HFF-Myc (cell line): ENCODE data around the gene TSPAN14.
A peak's percentile ranks its signal among the peaks of the same experiment; 100 is the strongest.
"Not testable (repeated sequence)": the region's sequence is repeated elsewhere in the genome, so short reads cannot be mapped to it uniquely, and the experiment has no call there.

ENCODE experiments used
- DNase-seq: peaks from one replicate; pipeline ENCODE4 v3.0.0-alpha.2; 2011; ENCODE audit warnings: low read depth; ENCODE audit errors: extremely low read depth
- H3K4me3 ChIP-seq: replicated peaks from 2 replicates; pipeline ENCODE4 v1.5.1; 2011; ENCODE audit warnings: low read depth, mild to moderate bottlenecking, control low read depth, low read length
- CTCF ChIP-seq: IDR thresholded peaks from 2 replicates; pipeline ENCODE4 v1.5.1; 2012; ENCODE audit warnings: mild to moderate bottlenecking, low read depth, low read length, control low read depth; ENCODE audit errors: missing control alignments

TSPAN14 gene

GRCh38 chr10:80473692-80474596 is 19.8 kb downstream of the TSPAN14 start:
- no peak overlapping the region for H3K4me3 ChIP-seq
- DNase-seq, result no peak
- no peak for TF ChIP-seq CTCF

GRCh38 chr10:80474597-80474910 is 20.4 kb downstream of the TSPAN14 start:
- no peak for TF ChIP-seq CTCF
- no peak for DNase-seq
- no peak overlapping the region for H3K4me3 ChIP-seq

GRCh38 chr10:80474941-80475340 is 20.8 kb downstream of the TSPAN14 start:
- DNase-seq, result no peak
- TF ChIP-seq CTCF, result no peak
- no peak overlapping the region for H3K4me3 ChIP-seq

- H3K4me3 ChIP-seq, DNase-seq: not testable (repeated sequence)
Observed at GRCh38 chr10:80475641-80476040, 21.5 kb downstream of the TSPAN14 start.

- no peak for TF ChIP-seq CTCF
- no peak for DNase-seq
- no peak overlapping the region for H3K4me3 ChIP-seq
Observed at GRCh38 chr10:80476685-80477084, 22.6 kb downstream of the TSPAN14 start.

GRCh38 chr10:80477813-80478212 is 23.7 kb downstream of the TSPAN14 start:
- peak; percentile 63 for DNase-seq
- no peak for TF ChIP-seq CTCF
- H3K4me3 ChIP-seq, result no peak overlapping the region

- not testable (repeated sequence) for H3K4me3 ChIP-seq, DNase-seq
Observed at GRCh38 chr10:80480373-80480772, 26.3 kb downstream of the TSPAN14 start.

- TF ChIP-seq CTCF, result no peak
- H3K4me3 ChIP-seq, result no peak overlapping the region
- DNase-seq, result no peak
Observed at GRCh38 chr10:80480852-80481251, 26.7 kb downstream of the TSPAN14 start.
